ENCODE data around the gene NOTUM. TPM values are rescaled to one million over a fixed set of nuclear protein-coding genes. Genes with fewer than 3 reads are reported as not detected.

Gene NOTUM
- total and polyA plus RNA-seq, 4 donors, result 0.19 to 5.4 (median 1.6) TPM

DNA sequence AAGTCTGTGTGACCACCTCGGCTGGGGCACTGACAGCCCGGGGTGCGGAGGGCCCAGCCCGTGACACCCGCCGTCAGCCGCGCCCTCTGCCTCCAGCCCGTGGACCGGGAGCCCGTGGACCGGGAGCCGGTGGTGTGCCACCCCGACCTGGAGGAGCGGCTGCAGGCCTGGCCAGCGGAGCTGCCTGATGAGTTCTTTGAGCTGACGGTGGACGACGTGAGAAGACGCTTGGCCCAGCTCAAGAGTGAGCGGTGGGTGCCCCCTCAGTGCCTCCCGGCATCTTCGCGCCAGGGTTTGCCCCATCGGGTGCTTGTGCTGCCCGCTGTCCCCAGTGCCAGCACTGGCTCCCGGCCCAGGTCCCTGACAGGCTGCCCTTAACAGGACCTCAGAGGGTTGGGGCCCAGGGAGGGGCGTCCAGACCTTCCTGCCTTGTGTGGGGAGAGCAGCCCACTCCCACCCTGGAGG, 48.0 kb upstream of the NOTUM start:
- no peak overlapping the region for H3K9ac ChIP-seq (ENCODE audit: low read depth in 1 of 2, low read length in 2 of 2)
- no peaks in the 10 kb centered on the region for H3K27me3 ChIP-seq (ENCODE audit: control insufficient read depth in 4 of 4, insufficient read depth in 4 of 4, low read length in 3 of 4)
- TF ChIP-seq HNF4A (conservative IDR thresholded peaks at IDR 0.05) (no peak), JUND (IDR thresholded peaks at IDR 0.05) (no peak), NR2F2 (IDR thresholded peaks at IDR 0.05) (no peak), YY1 (IDR thresholded peaks at IDR 0.05) (no peak), FOXA1 (IDR thresholded peaks at IDR 0.05) (no peak), FOXA2 (IDR thresholded peaks at IDR 0.05) (no peak), SP1 (IDR thresholded peaks at IDR 0.05) (no peak), EGR1 (IDR thresholded peaks at IDR 0.05; ENCODE audit: low read depth in 2 of 2) (no peak), TAF1 (conservative IDR thresholded peaks at IDR 0.05) (no peak), RXRA (IDR thresholded peaks at IDR 0.05) (no peak), RAD21 (IDR thresholded peaks at IDR 0.05) (no peak), HNF4G (IDR thresholded peaks at IDR 0.05) (no peak), GABPA (IDR thresholded peaks at IDR 0.05 in 1 of 2, conservative IDR thresholded peaks at IDR 0.05 in 1 of 2) (no peak)
- TF ChIP-seq, protein P1, sequence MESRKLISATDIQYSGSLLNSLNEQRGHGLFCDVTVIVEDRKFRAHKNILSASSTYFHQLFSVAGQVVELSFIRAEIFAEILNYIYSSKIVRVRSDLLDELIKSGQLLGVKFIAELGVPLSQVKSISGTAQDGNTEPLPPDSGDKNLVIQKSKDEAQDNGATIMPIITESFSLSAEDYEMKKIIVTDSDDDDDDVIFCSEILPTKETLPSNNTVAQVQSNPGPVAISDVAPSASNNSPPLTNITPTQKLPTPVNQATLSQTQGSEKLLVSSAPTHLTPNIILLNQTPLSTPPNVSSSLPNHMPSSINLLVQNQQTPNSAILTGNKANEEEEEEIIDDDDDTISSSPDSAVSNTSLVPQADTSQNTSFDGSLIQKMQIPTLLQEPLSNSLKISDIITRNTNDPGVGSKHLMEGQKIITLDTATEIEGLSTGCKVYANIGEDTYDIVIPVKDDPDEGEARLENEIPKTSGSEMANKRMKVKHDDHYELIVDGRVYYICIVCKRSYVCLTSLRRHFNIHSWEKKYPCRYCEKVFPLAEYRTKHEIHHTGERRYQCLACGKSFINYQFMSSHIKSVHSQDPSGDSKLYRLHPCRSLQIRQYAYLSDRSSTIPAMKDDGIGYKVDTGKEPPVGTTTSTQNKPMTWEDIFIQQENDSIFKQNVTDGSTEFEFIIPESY (IDR thresholded peaks at IDR 0.05), result no peak
- TF ChIP-seq, protein P2, sequence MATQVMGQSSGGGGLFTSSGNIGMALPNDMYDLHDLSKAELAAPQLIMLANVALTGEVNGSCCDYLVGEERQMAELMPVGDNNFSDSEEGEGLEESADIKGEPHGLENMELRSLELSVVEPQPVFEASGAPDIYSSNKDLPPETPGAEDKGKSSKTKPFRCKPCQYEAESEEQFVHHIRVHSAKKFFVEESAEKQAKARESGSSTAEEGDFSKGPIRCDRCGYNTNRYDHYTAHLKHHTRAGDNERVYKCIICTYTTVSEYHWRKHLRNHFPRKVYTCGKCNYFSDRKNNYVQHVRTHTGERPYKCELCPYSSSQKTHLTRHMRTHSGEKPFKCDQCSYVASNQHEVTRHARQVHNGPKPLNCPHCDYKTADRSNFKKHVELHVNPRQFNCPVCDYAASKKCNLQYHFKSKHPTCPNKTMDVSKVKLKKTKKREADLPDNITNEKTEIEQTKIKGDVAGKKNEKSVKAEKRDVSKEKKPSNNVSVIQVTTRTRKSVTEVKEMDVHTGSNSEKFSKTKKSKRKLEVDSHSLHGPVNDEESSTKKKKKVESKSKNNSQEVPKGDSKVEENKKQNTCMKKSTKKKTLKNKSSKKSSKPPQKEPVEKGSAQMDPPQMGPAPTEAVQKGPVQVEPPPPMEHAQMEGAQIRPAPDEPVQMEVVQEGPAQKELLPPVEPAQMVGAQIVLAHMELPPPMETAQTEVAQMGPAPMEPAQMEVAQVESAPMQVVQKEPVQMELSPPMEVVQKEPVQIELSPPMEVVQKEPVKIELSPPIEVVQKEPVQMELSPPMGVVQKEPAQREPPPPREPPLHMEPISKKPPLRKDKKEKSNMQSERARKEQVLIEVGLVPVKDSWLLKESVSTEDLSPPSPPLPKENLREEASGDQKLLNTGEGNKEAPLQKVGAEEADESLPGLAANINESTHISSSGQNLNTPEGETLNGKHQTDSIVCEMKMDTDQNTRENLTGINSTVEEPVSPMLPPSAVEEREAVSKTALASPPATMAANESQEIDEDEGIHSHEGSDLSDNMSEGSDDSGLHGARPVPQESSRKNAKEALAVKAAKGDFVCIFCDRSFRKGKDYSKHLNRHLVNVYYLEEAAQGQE (IDR thresholded peaks at IDR 0.05), result no peak
- TF ChIP-seq, protein P3, sequence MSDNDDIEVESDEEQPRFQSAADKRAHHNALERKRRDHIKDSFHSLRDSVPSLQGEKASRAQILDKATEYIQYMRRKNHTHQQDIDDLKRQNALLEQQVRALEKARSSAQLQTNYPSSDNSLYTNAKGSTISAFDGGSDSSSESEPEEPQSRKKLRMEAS (IDR thresholded peaks at IDR 0.05), result no peak
- TF ChIP-seq, protein P4, sequence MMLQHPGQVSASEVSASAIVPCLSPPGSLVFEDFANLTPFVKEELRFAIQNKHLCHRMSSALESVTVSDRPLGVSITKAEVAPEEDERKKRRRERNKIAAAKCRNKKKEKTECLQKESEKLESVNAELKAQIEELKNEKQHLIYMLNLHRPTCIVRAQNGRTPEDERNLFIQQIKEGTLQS (IDR thresholded peaks at IDR 0.05), result no peak
- TF ChIP-seq, protein P5, sequence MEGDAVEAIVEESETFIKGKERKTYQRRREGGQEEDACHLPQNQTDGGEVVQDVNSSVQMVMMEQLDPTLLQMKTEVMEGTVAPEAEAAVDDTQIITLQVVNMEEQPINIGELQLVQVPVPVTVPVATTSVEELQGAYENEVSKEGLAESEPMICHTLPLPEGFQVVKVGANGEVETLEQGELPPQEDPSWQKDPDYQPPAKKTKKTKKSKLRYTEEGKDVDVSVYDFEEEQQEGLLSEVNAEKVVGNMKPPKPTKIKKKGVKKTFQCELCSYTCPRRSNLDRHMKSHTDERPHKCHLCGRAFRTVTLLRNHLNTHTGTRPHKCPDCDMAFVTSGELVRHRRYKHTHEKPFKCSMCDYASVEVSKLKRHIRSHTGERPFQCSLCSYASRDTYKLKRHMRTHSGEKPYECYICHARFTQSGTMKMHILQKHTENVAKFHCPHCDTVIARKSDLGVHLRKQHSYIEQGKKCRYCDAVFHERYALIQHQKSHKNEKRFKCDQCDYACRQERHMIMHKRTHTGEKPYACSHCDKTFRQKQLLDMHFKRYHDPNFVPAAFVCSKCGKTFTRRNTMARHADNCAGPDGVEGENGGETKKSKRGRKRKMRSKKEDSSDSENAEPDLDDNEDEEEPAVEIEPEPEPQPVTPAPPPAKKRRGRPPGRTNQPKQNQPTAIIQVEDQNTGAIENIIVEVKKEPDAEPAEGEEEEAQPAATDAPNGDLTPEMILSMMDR (IDR thresholded peaks at IDR 0.05; ENCODE audit: low read depth, low read length, missing input control), result no peak
- no peak overlapping the region for H3K4me3 ChIP-seq (ENCODE audit: low read depth in 1 of 3, low read length in 3 of 3)
- 90% methylated on average over 28 of the region's 28 CpGs for WGBS
- H3K9me3 ChIP-seq (ENCODE audit: control insufficient read depth in 4 of 4, low read length in 3 of 4), result no peaks in the 10 kb centered on the region
- no peak overlapping the region for H3K27ac ChIP-seq (ENCODE audit: low read depth in 1 of 2, low read length in 2 of 2)
- peaks cover 0 to 9% (median 3%) of the 10 kb centered on the region in 4 donors for H3K36me3 ChIP-seq (ENCODE audit: control insufficient read depth in 4 of 4, insufficient read depth in 3 of 4, low read depth in 1 of 4, low read length in 3 of 4)
- DNase-seq (ENCODE audit: low spot score), result no peak
- H3K4me1 ChIP-seq (ENCODE audit: control insufficient read depth in 4 of 4, insufficient read depth in 4 of 4, low read length in 3 of 4), result no peaks in the 10 kb centered on the region

Measured in liver (tissue), 9 donors.